SU-DHL-6 (cell line): Measurements from ENCODE around the gene HIPK2.

Experiments
- H2AFZ ChIP-seq: fragments of 200-600 bp; sonication (generic); 2 replicates; pipeline ENCODE4 v1.6.1; 2014; ENCODE audit warnings: low read depth, mild to moderate bottlenecking, moderate library complexity, mixed read lengths, antibody characterized with exemption, low read length; ENCODE audit not compliant: severe bottlenecking
- H3F3A ChIP-seq: fragments of 200-600 bp; shearing (Covaris generic); 2 replicates; pipeline ENCODE4 v1.6.0; 2016; ENCODE audit warnings: antibody characterized with exemption, mild to moderate bottlenecking; ENCODE audit not compliant: insufficient read depth
- H3K27ac ChIP-seq: fragments of 200-600 bp; sonication (generic); 2 replicates; pipeline ENCODE4 v1.5.1; 2016; ENCODE audit warnings: low read depth, mild to moderate bottlenecking, low read length, moderate library complexity, mixed read lengths
- H3K27me3 ChIP-seq: fragments of 200-600 bp; sonication (generic), shearing (Covaris generic); 2 replicates; pipeline ENCODE4 v1.6.0; 2014; ENCODE audit warnings: mild to moderate bottlenecking, low read length
- H3K36me3 ChIP-seq: fragments of 200-600 bp; sonication (generic); 2 replicates; pipeline ENCODE4 v1.6.1; 2014; ENCODE audit warnings: mild to moderate bottlenecking, low read length, mixed read lengths
- H3K4me2 ChIP-seq: fragments of 300-600, 200-600 bp; shearing (Covaris generic), sonication (generic); 2 replicates; pipeline ENCODE4 v1.6.0; 2014; ENCODE audit warnings: low read length, low read depth, mild to moderate bottlenecking; ENCODE audit not compliant: poor library complexity, severe bottlenecking
- H3K4me3 ChIP-seq: fragments of 200-600 bp; sonication (generic); 2 replicates; pipeline ENCODE4 v1.5.1; 2014; ENCODE audit warnings: antibody characterized with exemption, low read length, mild to moderate bottlenecking, mixed read lengths; ENCODE audit not compliant: insufficient read depth, poor library complexity, severe bottlenecking
- H3K79me2 ChIP-seq: fragments of 200-600 bp; sonication (generic); 2 replicates; pipeline ENCODE4 v1.6.1; 2014; ENCODE audit warnings: mild to moderate bottlenecking, low read length, moderate library complexity; ENCODE audit not compliant: insufficient read depth
- H3K9ac ChIP-seq: fragments of 200-600 bp; sonication (generic); 2 replicates; pipeline ENCODE4 v1.7.0; 2014; ENCODE audit warnings: mild to moderate bottlenecking, low read length
- H3K9me2 ChIP-seq: fragments of 200-600 bp; sonication (generic); replicated peaks from 2 replicates; pipeline ENCODE4 v1.6.1; 2014; ENCODE audit warnings: low read length; ENCODE audit not compliant: insufficient read depth
- H3K9me3 ChIP-seq: fragments of 200-600 bp; sonication (generic); 2 replicates; pipeline ENCODE4 v1.6.1; 2014; ENCODE audit warnings: low read length, mixed read lengths; ENCODE audit not compliant: insufficient read depth
- H4K20me1 ChIP-seq: fragments of 200-600 bp; sonication (generic); 2 replicates; pipeline ENCODE4 v1.6.1; 2014; ENCODE audit warnings: low read depth, mild to moderate bottlenecking, antibody characterized with exemption, low read length, moderate library complexity, mixed read lengths
- CTCF ChIP-seq: fragments of 200-600 bp; sonication (generic); IDR thresholded peaks from one replicate; pipeline ENCODE4 v1.5.1; 2017; ENCODE audit warnings: antibody characterized with exemption, mild to moderate bottlenecking, low read length, moderate library complexity; ENCODE audit not compliant: insufficient read depth, poor library complexity, severe bottlenecking
- EZH2phosphoT487 ChIP-seq: fragments of 200-600 bp; sonication (generic), shearing (Covaris generic); conservative IDR thresholded peaks from 2 replicates; pipeline ENCODE4 v1.6.1; 2018; ENCODE audit warnings: mild to moderate bottlenecking, antibody characterized with exemption, low read length, moderate library complexity, mixed read lengths

The HIPK2 gene

GRCh38 chr7:139721417-139721816 is 56.4 kb downstream of the HIPK2 start:
- H3F3A ChIP-seq, result no peaks in the 10 kb centered on the region
- H3K4me3 ChIP-seq, result no peak overlapping the region
- no peaks in the 10 kb centered on the region for H3K9me3 ChIP-seq
- H3K27me3 ChIP-seq, result no peaks in the 10 kb centered on the region
- TF ChIP-seq EZH2phosphoT487 (no peak), CTCF (no peak)
- no peaks in the 10 kb centered on the region for H3K9me2 ChIP-seq
- H4K20me1 ChIP-seq, result no peaks in the 10 kb centered on the region
- no peaks in the 10 kb centered on the region for H3K36me3 ChIP-seq
- H2AFZ ChIP-seq, result no peak overlapping the region
- H3K27ac ChIP-seq, result no peak overlapping the region
- no peak overlapping the region for H3K4me2 ChIP-seq
- no peaks in the 10 kb centered on the region for H3K79me2 ChIP-seq
- H3K9ac ChIP-seq, result no peak overlapping the region

GRCh38 chr7:139720705-139721231 is 57.0 kb downstream of the HIPK2 start:
- no peak overlapping the region for H3K27ac ChIP-seq
- no peaks in the 10 kb centered on the region for H4K20me1 ChIP-seq
- no peaks in the 10 kb centered on the region; the same call in 1 of the 2 replicates for H3K27me3 ChIP-seq
- H3K79me2 ChIP-seq, result no peaks in the 10 kb centered on the region
- H3K36me3 ChIP-seq, result no peaks in the 10 kb centered on the region
- no peak overlapping the region for H3K4me3 ChIP-seq
- H3K4me2 ChIP-seq, result no peak overlapping the region
- H3K9ac ChIP-seq, result no peak overlapping the region
- no peaks in the 10 kb centered on the region for H3K9me3 ChIP-seq
- no peaks in the 10 kb centered on the region for H3F3A ChIP-seq
- TF ChIP-seq EZH2phosphoT487 (no peak), CTCF (no peak)
- H2AFZ ChIP-seq, result no peak overlapping the region
- no peaks in the 10 kb centered on the region for H3K9me2 ChIP-seq

- TF ChIP-seq EZH2phosphoT487 (no peak), CTCF (no peak)
- Histone ChIP-seq H3K27me3 (no peaks in the 10 kb centered on the region; the same call in 1 of the 2 replicates), H3K4me2 (no peak overlapping the region), H2AFZ (no peak overlapping the region), H3K4me3 (no peak overlapping the region), H3K36me3 (no peaks in the 10 kb centered on the region), H3K27ac (no peak overlapping the region), H3K9me2 (no peaks in the 10 kb centered on the region), H3F3A (no peaks in the 10 kb centered on the region), H3K9ac (no peak overlapping the region), H4K20me1 (no peaks in the 10 kb centered on the region), H3K9me3 (no peaks in the 10 kb centered on the region), H3K79me2 (no peaks in the 10 kb centered on the region)
Observed at GRCh38 chr7:139720186-139720585, 57.6 kb downstream of the HIPK2 start.

- H3F3A ChIP-seq, result no peaks in the 10 kb centered on the region
- no peak overlapping the region for H3K4me3 ChIP-seq
- no peaks in the 10 kb centered on the region; the same call in 1 of the 2 replicates for H3K27me3 ChIP-seq
- no peak overlapping the region for H2AFZ ChIP-seq
- H4K20me1 ChIP-seq, result no peaks in the 10 kb centered on the region
- no peaks in the 10 kb centered on the region for H3K9me3 ChIP-seq
- no peak overlapping the region for H3K27ac ChIP-seq
- H3K36me3 ChIP-seq, result no peaks in the 10 kb centered on the region
- no peak overlapping the region for H3K9ac ChIP-seq
- H3K9me2 ChIP-seq, result no peaks in the 10 kb centered on the region
- no peak for TF ChIP-seq EZH2phosphoT487
- no peak for TF ChIP-seq CTCF
- H3K4me2 ChIP-seq, result no peak overlapping the region
- no peaks in the 10 kb centered on the region for H3K79me2 ChIP-seq
Observed at GRCh38 chr7:139718859-139719258, 58.9 kb downstream of the HIPK2 start.
